Urinary bladder (tissue), 4 donors: ENCODE data around the gene PYDC1. TPM values are rescaled to one million over a fixed set of nuclear protein-coding genes. Genes with fewer than 3 reads are reported as not detected.

Experiments used
- DNase-seq: peaks from one replicate; pipeline ENCODE4 v3.0.0-alpha.2; 2015; ENCODE audit errors: extremely low spot score
- H3K27ac ChIP-seq: one replicate; pipeline ENCODE4 v1.5.1; 2013; ENCODE audit warnings: low read depth, mild to moderate bottlenecking, moderate library complexity
- H3K36me3 ChIP-seq: one replicate; pipeline ENCODE4 v1.6.1; 2013; ENCODE audit warnings: mild to moderate bottlenecking, moderate library complexity; ENCODE audit not compliant: insufficient read depth
- H3K4me1 ChIP-seq: one replicate; pipeline ENCODE4 v1.6.1; 2013; ENCODE audit warnings: mild to moderate bottlenecking, moderate library complexity; ENCODE audit not compliant: insufficient read depth
- H3K4me3 ChIP-seq: one replicate; pipeline ENCODE4 v1.5.1; 2013; ENCODE audit warnings: low read depth, low read length
- WGBS: extraction: QIAGEN DNeasy Blood & Tissue Kit; methylation state at CpG from one replicate; pipeline ENCODE4 v1.1.7; 2013; 5-methylcytosine and 5-hydroxymethylcytosine counted together
- polyA plus RNA-seq: library from polyadenylated mRNA; stranded (reverse); fragments of 200-250 nt; gene quantifications from one replicate; pipeline ENCODE4 v1.2.3, GENCODE V29; 2013
- total RNA-seq: library from RNA; depleted of rRNA; stranded (reverse); fragments of >200 nt; gene quantifications from one replicate; pipeline ENCODE4 v1.2.3, GENCODE V29; 2014
- donor health status: healthy with polysubstance abuse.
- donor health status: healthy.

PYDC1 gene
- total and polyA plus RNA-seq, 2 donors: not detected

DNA sequence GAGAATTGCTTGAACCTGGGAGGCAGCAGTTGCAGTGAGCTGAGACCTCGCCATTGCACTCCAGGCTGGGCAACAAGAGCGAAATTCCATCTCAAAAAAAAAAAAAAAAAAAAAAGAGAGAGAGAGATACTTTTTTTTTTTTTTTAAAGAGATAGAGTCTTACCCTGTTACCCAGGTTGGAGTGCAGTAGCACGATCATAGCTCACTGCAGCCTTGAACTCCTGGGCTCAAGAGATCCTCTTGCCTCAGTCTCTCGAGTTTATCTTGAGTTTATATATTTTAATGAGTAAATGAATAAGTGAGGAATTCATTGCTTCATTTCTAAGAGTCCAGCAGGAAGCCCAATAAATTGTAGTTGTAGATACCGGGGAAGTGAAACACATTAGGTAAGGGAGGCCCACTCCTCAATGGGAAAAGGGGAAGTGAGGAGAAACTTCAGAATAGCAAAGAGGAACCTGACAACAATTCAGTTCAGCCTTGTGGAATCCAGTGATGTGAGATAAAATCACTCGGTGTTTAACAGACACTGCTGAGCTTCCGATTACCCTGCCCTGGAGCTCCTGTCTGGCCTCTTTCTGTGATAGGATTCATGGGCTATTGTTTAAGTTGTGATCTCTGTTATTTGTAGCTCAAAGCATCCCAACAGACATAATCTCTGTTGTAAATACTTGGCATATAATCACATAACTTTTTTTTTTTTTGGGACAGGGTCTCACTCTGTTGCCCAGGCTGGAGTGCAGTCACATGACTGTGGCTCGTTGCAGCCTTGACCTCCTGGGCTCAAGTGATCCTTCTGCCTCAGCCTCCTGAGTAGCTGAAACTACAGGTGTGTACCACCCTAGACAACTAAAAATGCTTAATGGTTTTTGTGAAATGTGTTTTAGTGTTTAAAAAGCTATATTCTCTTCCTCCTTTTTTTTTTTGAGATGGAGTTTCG is 27.1 kb upstream of the PYDC1 start:
- 54% methylated on average over 9 of the region's 9 CpGs for WGBS
- H3K4me3 ChIP-seq: no peak overlapping the region
- no peak overlapping the region for H3K27ac ChIP-seq
- H3K36me3 ChIP-seq: no peaks in the 10 kb centered on the region
- H3K4me1 ChIP-seq: no peaks in the 10 kb centered on the region
- no peak for DNase-seq

DNA sequence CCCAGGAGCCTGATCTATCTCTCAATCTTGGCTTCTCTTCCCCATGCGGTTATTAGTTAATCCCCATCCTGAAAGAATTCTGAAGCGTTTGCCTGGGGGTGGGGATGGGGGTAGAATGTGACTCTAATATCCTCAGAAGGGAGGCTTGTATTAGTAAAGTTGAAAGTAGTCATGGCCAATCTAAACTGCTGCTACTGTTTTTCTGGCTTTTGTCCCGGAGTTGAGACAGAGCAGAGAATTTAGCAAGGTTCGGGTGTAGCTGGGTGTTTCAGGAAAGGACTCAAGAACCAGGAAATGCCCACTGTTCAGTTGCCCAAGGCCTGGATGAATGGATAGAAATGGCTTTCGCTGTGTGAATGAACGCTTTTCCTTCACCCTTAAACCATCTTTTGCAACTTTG is 25.3 kb upstream of the PYDC1 start:
- Histone ChIP-seq H3K36me3 (no peaks in the 10 kb centered on the region), H3K4me3 (no peak overlapping the region), H3K27ac (no peak overlapping the region), H3K4me1 (no peaks in the 10 kb centered on the region)
- DNase-seq: no peak
- 51% methylated on average over 6 of the region's 6 CpGs for WGBS

DNA sequence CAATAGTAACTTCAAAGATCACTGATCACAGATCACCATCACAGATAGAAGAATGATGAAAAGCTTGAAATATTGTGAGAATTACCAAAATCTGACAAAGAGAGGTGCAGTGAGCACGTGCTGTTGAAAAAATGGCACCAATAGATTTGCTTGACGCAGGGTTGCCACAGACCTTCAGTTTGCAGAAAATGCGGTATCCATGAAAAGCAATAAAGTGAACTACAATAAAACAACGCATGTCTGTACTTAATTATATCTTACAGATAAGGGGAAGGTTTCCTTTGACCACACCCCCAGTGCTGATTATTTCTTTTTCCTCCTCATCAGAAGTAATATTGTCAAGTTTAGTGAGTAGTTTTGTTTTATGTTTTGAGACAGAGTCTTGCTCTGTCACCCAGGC is 21.1 kb upstream of the PYDC1 start:
- Histone ChIP-seq H3K36me3 (no peaks in the 10 kb centered on the region), H3K4me3 (no peak overlapping the region), H3K27ac (no peak overlapping the region), H3K4me1 (no peaks in the 10 kb centered on the region)
- 53% methylated on average over 4 of the region's 4 CpGs for WGBS
- DNase-seq: no peak

DNA sequence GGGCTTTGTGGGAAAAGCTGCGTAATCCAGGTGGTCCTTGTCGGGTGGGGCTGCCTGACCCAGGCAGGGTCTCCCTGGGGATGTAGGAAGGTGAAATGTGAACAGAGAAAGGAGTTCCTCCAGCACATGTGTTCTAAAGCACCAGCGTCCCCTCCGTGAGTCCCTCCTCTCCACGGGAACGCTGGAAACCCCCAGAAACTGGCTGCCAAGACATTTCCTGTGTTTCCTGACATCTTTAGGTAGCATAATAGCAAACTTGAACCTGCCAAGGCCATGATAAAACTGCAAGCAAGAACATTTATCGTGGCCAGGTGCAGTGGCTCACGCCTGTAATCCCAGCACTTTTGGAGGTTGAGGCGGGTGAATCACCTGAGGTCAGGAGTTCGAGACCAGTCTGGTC is 12.6 kb upstream of the PYDC1 start:
- WGBS: 53% methylated on average over 10 of the region's 10 CpGs
- Histone ChIP-seq H3K4me1 (no peaks in the 10 kb centered on the region), H3K4me3 (no peak overlapping the region), H3K27ac (no peak overlapping the region), H3K36me3 (no peaks in the 10 kb centered on the region)
- no peak for DNase-seq

DNA sequence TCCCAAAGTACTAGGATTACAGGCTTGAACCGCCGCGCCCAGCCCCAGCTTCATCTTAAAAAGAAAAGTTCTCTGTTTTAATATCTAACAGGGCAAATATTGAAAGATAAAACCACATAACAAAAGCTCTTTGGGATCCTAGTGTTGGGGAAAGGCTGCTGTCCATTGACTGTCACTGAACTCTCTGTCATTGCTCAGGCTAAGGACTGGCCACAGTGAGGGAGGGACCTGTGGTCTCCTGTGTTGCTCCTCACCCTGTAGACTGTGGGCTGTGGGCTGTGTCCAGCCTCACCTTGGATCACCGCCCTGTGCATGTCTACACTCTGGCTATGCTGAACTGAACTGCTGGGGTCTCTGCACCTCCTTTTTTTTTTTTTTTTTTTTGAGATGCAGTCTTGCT is 11.3 kb upstream of the PYDC1 start:
- 97% methylated on average over 4 of the region's 4 CpGs for WGBS
- no peak for DNase-seq
- Histone ChIP-seq H3K4me1 (no peaks in the 10 kb centered on the region), H3K4me3 (no peak overlapping the region), H3K27ac (no peak overlapping the region), H3K36me3 (no peaks in the 10 kb centered on the region)

DNA sequence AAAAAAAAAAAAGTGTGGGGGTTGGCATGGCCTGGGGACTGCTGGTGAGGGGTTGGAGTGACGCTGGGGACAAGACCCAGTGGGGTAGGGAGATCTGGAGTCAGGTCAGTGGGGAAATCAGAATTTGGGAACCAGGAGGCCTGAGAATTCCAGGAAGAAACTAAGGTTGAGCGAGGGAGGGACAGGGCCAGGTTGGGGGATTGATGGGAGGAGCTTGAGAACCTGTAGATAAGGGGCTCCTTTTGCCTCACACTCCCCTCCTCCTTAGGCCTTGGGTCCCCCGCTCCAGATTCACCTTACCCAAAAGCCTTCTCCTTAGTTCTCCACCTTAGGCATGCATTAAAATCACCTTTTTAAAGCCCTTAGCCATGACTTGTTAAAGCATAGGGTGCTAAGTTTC is 8.3 kb upstream of the PYDC1 start:
- no peaks in the 10 kb centered on the region for H3K36me3 ChIP-seq
- no peak overlapping the region for H3K27ac ChIP-seq
- no peaks in the 10 kb centered on the region for H3K4me1 ChIP-seq
- DNase-seq: no peak
- 94% methylated on average over 3 of the region's 3 CpGs for WGBS
- H3K4me3 ChIP-seq: no peak overlapping the region

DNA sequence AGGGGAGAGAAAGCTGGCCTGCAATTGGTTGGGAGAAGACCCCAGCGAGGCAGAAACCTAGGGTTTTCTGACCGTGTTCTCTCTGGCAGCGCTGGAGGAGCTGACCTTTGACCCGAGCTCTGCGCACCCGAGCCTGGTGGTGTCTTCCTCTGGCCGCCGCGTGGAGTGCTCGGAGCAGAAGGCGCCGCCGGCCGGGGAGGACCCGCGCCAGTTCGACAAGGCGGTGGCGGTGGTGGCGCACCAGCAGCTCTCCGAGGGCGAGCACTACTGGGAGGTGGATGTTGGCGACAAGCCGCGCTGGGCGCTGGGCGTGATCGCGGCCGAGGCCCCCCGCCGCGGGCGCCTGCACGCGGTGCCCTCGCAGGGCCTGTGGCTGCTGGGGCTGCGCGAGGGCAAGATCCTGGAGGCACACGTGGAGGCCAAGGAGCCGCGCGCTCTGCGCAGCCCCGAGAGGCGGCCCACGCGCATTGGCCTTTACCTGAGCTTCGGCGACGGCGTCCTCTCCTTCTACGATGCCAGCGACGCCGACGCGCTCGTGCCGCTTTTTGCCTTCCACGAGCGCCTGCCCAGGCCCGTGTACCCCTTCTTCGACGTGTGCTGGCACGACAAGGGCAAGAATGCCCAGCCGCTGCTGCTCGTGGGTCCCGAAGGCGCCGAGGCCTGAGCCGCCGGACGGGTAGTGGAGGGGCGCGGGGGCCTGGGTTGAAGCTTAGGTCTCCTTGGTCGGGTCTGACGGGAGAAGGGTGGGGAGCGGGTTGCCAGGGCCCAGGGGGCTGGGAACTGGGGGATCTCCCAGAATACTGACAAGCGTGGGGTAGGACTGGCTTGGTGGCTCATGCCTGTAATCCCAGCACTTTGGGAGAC is 7.4 kb upstream of the PYDC1 start:
- DNase-seq: no peak
- H3K36me3 ChIP-seq: no peaks in the 10 kb centered on the region
- WGBS: 77% methylated on average over 80 of the region's 80 CpGs
- H3K4me3 ChIP-seq: no peak overlapping the region
- no peak overlapping the region for H3K27ac ChIP-seq
- no peaks in the 10 kb centered on the region for H3K4me1 ChIP-seq

DNA sequence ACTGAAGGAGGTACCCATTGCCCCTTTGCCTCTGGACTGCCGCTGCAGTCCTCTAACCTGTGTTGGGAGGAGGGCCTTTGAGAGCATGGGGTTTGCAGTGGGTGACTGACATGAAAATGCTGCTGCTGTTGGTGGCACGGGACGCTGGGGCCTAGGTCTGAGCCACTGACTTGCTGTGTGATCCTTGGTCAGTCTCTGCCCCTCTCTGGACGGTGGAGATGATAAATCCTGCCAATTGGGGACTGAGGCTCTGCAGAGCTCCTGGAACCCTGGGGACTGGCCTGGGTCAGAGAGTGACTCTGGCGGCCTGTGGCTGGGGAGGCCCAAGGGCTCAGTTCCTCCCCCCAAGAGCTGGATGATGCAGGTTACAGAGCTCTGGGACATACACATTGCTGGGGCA is 6.1 kb upstream of the PYDC1 start:
- H3K4me3 ChIP-seq: no peak overlapping the region
- no peaks in the 10 kb centered on the region for H3K4me1 ChIP-seq
- DNase-seq: no peak
- 89% methylated on average over 5 of the region's 5 CpGs for WGBS
- no peaks in the 10 kb centered on the region for H3K36me3 ChIP-seq
- H3K27ac ChIP-seq: no peak overlapping the region

DNA sequence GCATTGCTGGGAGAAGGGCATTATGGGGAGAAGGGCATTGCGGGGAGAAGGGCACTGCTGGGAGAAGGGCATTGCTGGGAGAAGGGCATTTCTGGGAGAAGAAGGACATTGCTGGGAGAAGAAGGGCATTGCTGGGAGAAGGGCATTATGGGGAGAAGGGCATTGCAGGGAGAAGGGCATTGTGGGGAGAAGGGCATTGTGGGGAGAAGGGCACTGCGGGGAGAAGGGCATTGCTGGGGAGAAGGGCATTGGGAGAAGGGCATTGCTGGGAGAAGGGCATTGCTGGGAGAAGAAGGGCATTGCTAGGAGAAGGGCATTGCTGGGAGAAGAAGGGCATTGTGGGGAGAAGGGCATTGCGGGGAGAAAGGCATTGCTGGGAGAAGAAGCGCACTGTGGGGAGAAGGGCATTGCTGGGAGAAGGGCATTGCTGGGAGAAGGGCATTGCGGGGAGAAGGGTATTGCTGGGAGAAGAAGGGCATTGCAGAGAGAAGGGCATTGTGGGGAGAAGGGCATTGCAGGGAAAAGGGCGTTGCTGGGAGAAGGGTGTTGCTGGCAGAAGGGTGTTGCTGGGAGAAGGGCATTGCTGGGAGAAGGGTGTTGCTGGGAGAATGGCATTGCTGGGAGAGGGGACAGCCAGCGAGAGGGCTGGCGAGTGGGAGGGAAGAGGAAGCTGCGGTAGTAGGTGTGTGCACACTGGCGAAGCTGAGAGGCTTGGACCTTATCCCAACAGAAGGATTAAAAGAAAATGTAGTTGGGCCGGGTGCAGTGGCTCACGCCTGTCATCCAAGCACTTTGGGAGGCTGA is 4.6 kb upstream of the PYDC1 start:
- no peaks in the 10 kb centered on the region for H3K4me1 ChIP-seq
- no peaks in the 10 kb centered on the region for H3K36me3 ChIP-seq
- 74% methylated on average over 12 of the region's 12 CpGs for WGBS
- H3K4me3 ChIP-seq: no peak overlapping the region
- DNase-seq: no peak
- no peak overlapping the region for H3K27ac ChIP-seq

DNA sequence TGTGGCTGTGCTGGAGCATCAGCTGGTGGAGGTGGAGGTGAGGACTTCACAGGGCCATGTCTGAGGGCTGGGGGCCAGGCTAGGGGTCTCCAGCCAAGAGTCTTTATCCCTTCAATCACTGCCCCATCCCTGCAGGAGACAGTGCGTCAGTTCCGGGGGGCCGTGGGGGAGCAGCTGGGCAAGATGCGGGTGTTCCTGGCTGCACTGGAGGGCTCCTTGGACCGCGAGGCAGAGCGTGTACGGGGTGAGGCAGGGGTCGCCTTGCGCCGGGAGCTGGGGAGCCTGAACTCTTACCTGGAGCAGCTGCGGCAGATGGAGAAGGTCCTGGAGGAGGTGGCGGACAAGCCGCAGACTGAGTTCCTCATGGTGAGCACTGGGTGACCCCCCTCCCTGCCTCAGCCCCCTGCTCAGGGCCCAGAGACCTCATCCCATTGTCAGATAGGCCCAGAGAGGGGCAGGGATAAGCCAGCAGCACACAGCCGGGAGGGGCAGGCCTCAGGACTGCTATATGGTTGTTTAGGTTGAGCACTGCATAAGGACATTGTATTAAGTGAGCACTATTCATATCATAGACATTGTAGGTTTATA is 2.3 kb upstream of the PYDC1 start:
- Histone ChIP-seq H3K4me3 (no peak overlapping the region), H3K36me3 (no peaks in the 10 kb centered on the region), H3K27ac (no peak overlapping the region), H3K4me1 (no peaks in the 10 kb centered on the region)
- no peak for DNase-seq
- 88% methylated on average over 15 of the region's 15 CpGs for WGBS

DNA sequence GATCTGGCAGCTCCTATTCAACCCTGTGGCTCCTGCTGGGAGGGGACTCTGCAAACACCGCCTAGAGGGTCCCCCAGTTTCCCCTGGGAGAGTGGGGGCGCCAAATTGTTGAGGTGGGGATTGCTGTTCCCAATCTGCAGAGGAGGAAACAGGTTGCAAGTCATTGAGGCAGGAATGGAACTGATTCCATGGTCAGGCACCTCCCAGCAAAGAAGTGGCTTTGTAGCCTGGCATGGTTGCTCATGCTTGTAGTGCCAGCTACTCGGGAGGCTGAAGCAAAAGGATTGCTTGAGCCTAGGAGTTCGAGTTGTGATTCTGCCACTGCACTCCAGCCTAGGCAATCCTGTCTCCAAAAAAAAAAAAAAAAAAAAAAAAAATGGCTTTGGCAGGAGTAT is 198 bp upstream of the PYDC1 start:
- 23% methylated on average over 4 of the region's 4 CpGs for WGBS
- H3K4me3 ChIP-seq: no peak overlapping the region
- no peaks in the 10 kb centered on the region for H3K4me1 ChIP-seq

DNA sequence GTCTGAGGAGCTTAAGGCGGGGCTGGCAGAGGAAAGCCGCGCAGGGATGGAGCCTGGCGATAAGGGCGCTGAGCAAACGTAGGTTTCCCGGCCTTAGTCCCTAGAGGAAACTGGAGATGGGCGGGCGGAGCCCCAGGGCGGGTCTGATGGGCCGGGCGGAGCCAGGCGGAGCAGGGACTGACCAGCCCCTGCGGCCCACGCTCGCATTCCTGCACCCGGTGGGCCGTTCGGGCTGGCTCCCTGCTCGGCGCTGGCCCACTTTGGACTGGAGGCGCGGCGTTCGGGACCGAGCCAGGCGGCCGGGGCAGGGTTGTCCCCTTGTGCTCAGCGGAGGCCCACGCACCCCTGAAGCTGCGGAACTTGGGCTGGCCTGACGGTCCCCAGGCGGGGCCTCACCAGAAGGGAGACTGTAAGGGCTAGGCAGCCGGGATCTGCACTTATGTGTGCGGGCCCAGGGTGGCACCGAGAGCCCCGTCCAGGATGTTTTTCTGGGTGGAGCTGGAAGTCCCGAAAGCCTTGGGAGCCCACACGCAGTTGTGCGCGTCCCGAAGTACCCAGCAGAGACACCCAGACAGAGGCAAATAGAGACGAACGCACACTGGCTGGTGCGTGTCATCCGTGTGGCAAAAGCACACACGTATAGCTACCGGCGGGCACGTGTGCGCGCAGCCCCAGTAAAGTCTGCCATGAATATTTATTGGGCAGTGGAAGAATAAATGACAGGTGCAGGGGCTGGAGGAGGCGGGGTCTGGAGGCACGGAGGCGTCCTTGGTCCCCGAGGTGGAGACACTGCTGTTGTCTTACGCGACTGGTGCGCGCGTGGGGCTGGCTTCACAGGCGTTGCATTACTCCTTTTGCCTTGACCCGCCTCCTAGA is 1.4 kb downstream of the PYDC1 start:
- Histone ChIP-seq H3K27ac (no peak overlapping the region), H3K4me3 (peak overlapping the region; percentile 27), H3K4me1 (no peaks in the 10 kb centered on the region), H3K36me3 (no peaks in the 10 kb centered on the region)
- DNase-seq: no peak
- WGBS: under 1% methylated on average over 63 of the region's 63 CpGs

More for the DNA sequence above, 198 bp upstream of the PYDC1 start:
- Histone ChIP-seq H3K36me3 (no peaks in the 10 kb centered on the region), H3K27ac (no peak overlapping the region)
- no peak for DNase-seq
